GM13976 (cell line): ENCODE results near the gene SCEL.
"Not testable (repeated sequence)": the region's sequence is repeated elsewhere in the genome, so short reads cannot be mapped to it uniquely, and the experiment has no call there.

Experiments used
- DNase-seq: peaks from one replicate; pipeline ENCODE4 v3.0.0; 2012; ENCODE audit warnings: low spot score
- CTCF ChIP-seq: IDR thresholded peaks from 2 replicates; pipeline ENCODE4 v1.5.1; 2012; ENCODE audit warnings: borderline replicate concordance, mild to moderate bottlenecking; ENCODE audit not compliant: insufficient read depth; ENCODE audit errors: extremely low read depth, missing control alignments, control extremely low read depth
- in situ Hi-C: fragments of 300-500 bp; cut with MboI; formaldehyde crosslinking; loops from one replicate; pipeline ENCODE4 v1.12.0; 2022; ENCODE audit warnings: low sequenced_read_pairs, mixed read lengths, inconsistent platforms; ENCODE audit not compliant: unreplicated experiment

The SCEL gene

GRCh38 chr13:77660841-77661250 is 125.3 kb downstream of the SCEL start:
- DNase-seq = no peak
- TF ChIP-seq CTCF = no peak
- in situ Hi-C loops = no loop called here

GRCh38 chr13:77662301-77662700 is 126.8 kb downstream of the SCEL start:
- in situ Hi-C loops, DNase-seq: not testable (repeated sequence)

GRCh38 chr13:77662831-77663230 is 127.3 kb downstream of the SCEL start:
- DNase-seq, in situ Hi-C loops: not testable (repeated sequence)

GRCh38 chr13:77674852-77675251 is 139.3 kb downstream of the SCEL start:
- TF ChIP-seq CTCF = no peak
- in situ Hi-C loops = no loop called here
- DNase-seq = no peak

GRCh38 chr13:77678691-77679235 is 143.3 kb downstream of the SCEL start:
- no peak for DNase-seq
- TF ChIP-seq CTCF = no peak
- in situ Hi-C loops = no loop called here

GRCh38 chr13:77687799-77688198 is 152.3 kb downstream of the SCEL start:
- in situ Hi-C loops = no loop called here
- no peak for TF ChIP-seq CTCF
- no peak for DNase-seq

GRCh38 chr13:77691871-77692270 is 156.4 kb downstream of the SCEL start:
- no peak for TF ChIP-seq CTCF
- in situ Hi-C loops = no loop called here
- DNase-seq = no peak

GRCh38 chr13:77692746-77693448 is 157.4 kb downstream of the SCEL start:
- no peak for DNase-seq
- in situ Hi-C loops = no loop called here
- no peak for TF ChIP-seq CTCF
